Measurements from ENCODE around the gene COPE.

Gene COPE

DNA sequence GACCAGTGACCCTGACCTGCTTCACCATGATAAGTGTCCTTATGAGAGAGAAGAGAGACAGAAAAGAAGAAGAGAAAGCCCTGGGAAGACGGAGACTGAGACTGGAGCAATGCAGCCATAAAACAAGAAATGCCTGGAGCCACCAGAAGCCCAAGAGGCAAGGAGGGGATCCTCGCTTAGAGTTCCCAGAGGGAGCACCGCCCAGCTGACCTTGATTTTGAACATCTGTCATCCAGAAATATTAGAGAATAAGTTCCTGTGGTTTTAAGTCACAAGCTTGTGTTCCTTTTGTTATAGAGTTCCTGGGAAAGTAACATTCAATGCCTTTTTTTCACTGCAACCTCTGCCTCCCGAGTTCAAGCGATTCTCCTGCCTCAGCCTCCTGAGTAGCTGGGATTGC, 43.5 kb downstream of the COPE start:
- no peak overlapping the region for H3K4me3 ChIP-seq (ENCODE audit: low read depth, low read length)
- TF ChIP-seq, protein P1, sequence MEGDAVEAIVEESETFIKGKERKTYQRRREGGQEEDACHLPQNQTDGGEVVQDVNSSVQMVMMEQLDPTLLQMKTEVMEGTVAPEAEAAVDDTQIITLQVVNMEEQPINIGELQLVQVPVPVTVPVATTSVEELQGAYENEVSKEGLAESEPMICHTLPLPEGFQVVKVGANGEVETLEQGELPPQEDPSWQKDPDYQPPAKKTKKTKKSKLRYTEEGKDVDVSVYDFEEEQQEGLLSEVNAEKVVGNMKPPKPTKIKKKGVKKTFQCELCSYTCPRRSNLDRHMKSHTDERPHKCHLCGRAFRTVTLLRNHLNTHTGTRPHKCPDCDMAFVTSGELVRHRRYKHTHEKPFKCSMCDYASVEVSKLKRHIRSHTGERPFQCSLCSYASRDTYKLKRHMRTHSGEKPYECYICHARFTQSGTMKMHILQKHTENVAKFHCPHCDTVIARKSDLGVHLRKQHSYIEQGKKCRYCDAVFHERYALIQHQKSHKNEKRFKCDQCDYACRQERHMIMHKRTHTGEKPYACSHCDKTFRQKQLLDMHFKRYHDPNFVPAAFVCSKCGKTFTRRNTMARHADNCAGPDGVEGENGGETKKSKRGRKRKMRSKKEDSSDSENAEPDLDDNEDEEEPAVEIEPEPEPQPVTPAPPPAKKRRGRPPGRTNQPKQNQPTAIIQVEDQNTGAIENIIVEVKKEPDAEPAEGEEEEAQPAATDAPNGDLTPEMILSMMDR (IDR thresholded peaks at IDR 0.05; ENCODE audit: low read depth, low read length), result no peak

DNA sequence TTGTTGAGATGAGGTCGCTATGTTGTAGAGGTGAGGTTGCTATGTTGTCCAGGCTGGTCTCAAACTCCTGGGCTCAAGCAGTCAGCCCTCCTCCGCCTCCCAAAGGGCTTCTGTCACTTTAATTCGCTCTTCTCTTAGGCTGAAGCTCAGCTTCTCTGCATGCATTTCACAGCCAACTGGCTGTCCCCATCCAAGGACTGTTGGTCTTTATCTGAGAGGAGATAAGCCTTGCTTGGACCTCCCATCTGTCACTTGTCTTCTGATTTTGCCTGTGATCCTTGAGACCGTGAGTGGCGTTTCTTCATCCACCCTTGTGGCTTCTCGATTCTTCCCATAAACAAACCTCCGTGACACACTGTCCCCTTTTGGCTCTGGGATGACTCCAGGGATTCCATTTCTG, 47.6 kb downstream of the COPE start:
- no peak overlapping the region for H3K4me3 ChIP-seq (ENCODE audit: low read depth, low read length)
- TF ChIP-seq, protein P1 (IDR thresholded peaks at IDR 0.05; ENCODE audit: low read depth, low read length), result no peak

DNA sequence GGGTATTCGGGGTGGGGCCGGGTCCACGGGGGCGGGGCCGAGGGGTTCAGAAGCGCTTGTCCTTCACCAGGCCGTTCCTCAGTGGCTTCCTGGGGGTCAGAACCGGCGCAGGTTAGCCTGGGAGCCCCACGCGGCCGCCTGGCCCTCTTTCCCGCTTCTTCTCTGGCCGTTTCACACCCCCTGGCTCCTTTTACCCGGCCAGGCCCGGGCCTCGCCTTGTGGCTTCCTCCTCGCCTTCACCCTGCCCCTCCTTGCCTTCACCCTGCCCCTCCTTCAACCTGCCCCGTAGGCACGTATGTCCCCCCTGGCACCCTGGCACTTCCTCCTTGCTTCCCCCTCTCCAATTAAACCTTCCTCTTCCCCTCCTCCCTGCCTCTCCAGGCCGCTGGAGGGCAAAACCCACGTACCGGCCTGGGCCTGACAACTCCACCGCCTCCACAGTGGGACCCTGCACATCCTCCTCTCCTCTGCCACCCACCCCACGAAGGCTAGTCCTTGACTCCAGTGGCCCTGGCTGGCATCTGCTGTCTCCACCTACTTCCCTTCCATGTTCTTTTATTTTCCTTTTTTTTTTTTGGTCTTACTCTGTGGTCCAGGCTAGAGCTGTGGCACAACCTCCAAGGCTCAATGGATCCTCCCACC, 48.5 kb downstream of the COPE start:
- no peak overlapping the region for H3K4me3 ChIP-seq (ENCODE audit: low read depth, low read length)
- TF ChIP-seq, protein P1 (IDR thresholded peaks at IDR 0.05; ENCODE audit: low read depth, low read length), result no peak

- H3K4me3 ChIP-seq (ENCODE audit: low read depth, low read length), result no peak overlapping the region
- TF ChIP-seq, protein P1 (IDR thresholded peaks at IDR 0.05; ENCODE audit: low read depth, low read length), result no peak
These were observed 49.2 kb downstream of the COPE start for GRCh38 chr19:18869781-18870530.

GRCh38 chr19:18869023-18869618, 50.1 kb downstream of the COPE start:
- TF ChIP-seq, protein P1 (IDR thresholded peaks at IDR 0.05; ENCODE audit: low read depth, low read length), result no peak
- H3K4me3 ChIP-seq (ENCODE audit: low read depth, low read length), result no peak overlapping the region

- H3K4me3 ChIP-seq (ENCODE audit: low read depth, low read length), result no peak overlapping the region
- TF ChIP-seq, protein P1 (IDR thresholded peaks at IDR 0.05; ENCODE audit: low read depth, low read length), result no peak
These were observed 50.7 kb downstream of the COPE start for GRCh38 chr19:18868380-18869022.

All from WI38 (cell line).